Measurements from ENCODE around the gene SCAMP5.

DNA sequence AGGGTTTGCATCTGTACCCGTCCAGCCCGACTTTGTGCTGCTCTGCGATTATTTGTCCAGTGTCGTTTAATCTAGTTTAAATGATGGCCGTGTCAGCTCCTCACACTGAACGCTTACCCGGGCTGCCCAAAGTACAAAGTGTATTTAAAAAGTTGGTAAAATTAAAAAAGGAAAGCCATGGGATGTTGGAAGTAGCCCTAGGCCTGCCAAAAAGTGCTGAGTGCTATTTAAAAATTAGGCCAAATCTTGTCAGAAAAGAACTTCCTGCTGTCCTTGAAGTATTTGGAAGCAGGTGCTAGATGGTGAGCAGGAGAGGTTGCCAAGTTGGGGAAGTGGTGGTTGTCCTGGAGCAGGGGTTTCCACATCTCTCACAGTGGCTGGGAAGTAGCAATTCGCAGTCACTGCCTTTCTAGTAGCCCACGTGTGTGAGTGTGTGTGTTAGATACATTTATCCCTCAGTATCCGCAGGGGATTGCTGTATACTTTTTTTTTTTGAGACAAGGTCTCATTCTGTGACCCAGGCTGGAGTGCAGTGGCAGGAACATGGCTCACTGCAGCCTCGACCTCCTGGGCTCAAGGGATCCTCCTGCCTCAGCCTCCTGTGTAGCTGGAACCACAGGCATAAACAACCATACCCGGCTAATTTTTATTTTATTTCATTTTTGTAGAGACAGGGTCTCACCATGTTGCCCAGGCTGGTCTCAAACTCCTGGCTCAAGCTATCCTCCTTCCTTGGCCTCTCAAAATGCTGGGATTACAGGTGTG lies 28.7 kb downstream of the SCAMP5 start:
- TF ChIP-seq GATA2 (IDR thresholded peaks at IDR 0.05; ENCODE audit: low read depth, low read length), result no peak
- TF ChIP-seq GATA3 (IDR thresholded peaks at IDR 0.05; ENCODE audit: low read depth, low read length), result no peak
